SK-N-SH (cell line): ENCODE results near the gene PARS2. TPM values are rescaled to one million over a fixed set of nuclear protein-coding genes. Genes with fewer than 3 reads are reported as not detected.

ENCODE experiments used
- CTCF ChIA-PET: fragments of 300-600, 350-600 bp; formaldehyde crosslinking; extraction: SDS; loops from one replicate; lab custom pipeline; 2021; lab: Yijun Ruan, JAX
- POLR2A ChIA-PET: fragments of 350-600 bp; sonication (Branson Sonifier 250); formaldehyde crosslinking; extraction: SDS; loops from one replicate; lab custom pipeline; 2020; ENCODE audit warnings: antibody characterized with exemption, inconsistent platforms; lab: Yijun Ruan, JAX
- DNase-seq: peaks from one replicate; pipeline ENCODE4 v3.0.0; 2012
- H2AFZ ChIP-seq: fragments of 200-600 bp; sonication (generic); 2 replicates; pipeline ENCODE4 v1.8.1; 2016; ENCODE audit warnings: antibody characterized with exemption, mild to moderate bottlenecking, low read depth
- H3F3A ChIP-seq: fragments of 200-600 bp; sonication (generic); replicated peaks from 2 replicates; pipeline ENCODE3; 2016; ENCODE audit warnings: antibody characterized with exemption, mild to moderate bottlenecking; ENCODE audit not compliant: insufficient read depth
- H3K27ac ChIP-seq, 2 experiments: fragments of 200-500 bp in 1 of 2; fragments of 200-600 bp in 1 of 2; sonication (Bioruptor generic) in 1 of 2; sonication (generic), shearing (Covaris generic) in 1 of 2; 2 replicates each; pipeline versions ENCODE4 v1.5.1 to v1.6.1; 2014 to 2016; ENCODE audit warnings: low read depth in 2 of 2, inconsistent platforms in 1 of 2, low read length in 1 of 2, mild to moderate bottlenecking in 1 of 2, mixed read lengths in 1 of 2
- H3K27me3 ChIP-seq: fragments of 200-600 bp; sonication (generic), shearing (Covaris generic); 2 replicates; pipeline ENCODE4 v1.6.1; 2016; ENCODE audit warnings: mixed run types; ENCODE audit not compliant: insufficient read depth
- H3K36me3 ChIP-seq, 2 experiments: fragments of 200-500 bp in 1 of 2; fragments of 200-600 bp in 1 of 2; sonication (Bioruptor generic) in 1 of 2; sonication (generic) in 1 of 2; replicated peaks in 1 of 2; 2 replicates each; pipeline versions ENCODE3 to v1.5.1; 2014 to 2016; ENCODE audit warnings: low read length in 1 of 2, mild to moderate bottlenecking in 1 of 2; ENCODE audit not compliant: insufficient read depth in 2 of 2, control insufficient read depth in 1 of 2
- H3K4me1 ChIP-seq, 2 experiments: fragments of 200-500 bp in 1 of 2; fragments of 200-600 bp in 1 of 2; sonication (Bioruptor generic) in 1 of 2; sonication (generic), shearing (Covaris generic) in 1 of 2; 2 replicates each; pipeline versions ENCODE4 v1.5.1 to v1.6.1; 2014 to 2016; ENCODE audit warnings: low read depth in 1 of 2, low read length in 1 of 2, mixed run types in 1 of 2; ENCODE audit not compliant: insufficient read depth in 2 of 2, control insufficient read depth in 1 of 2
- H3K4me2 ChIP-seq: fragments of 200-600 bp; sonication (generic), shearing (Covaris generic); 2 replicates; pipeline ENCODE4 v1.6.1; 2017; ENCODE audit warnings: mixed run types
- H3K4me3 ChIP-seq, 2 experiments: fragments of 200-500 bp in 1 of 2; fragments of 200-600 bp in 1 of 2; sonication (Bioruptor generic) in 1 of 2; sonication (generic), shearing (Covaris generic) in 1 of 2; 2 replicates each; pipeline versions ENCODE4 v1.5.1 to v1.8.1; 2014 to 2016; ENCODE audit warnings: low read depth in 2 of 2, inconsistent platforms in 1 of 2, low read length in 1 of 2, mild to moderate bottlenecking in 1 of 2, mixed read lengths in 1 of 2, moderate library complexity in 1 of 2
- H3K79me2 ChIP-seq: fragments of 200-600 bp; sonication (generic); 2 replicates; pipeline ENCODE4 v1.8.1; 2017; ENCODE audit warnings: mild to moderate bottlenecking; ENCODE audit not compliant: insufficient read depth
- H3K9ac ChIP-seq: fragments of 200-600 bp; sonication (generic); 2 replicates; pipeline ENCODE4 v1.6.1; 2017; ENCODE audit warnings: mixed run types
- H3K9me2 ChIP-seq: fragments of 200-600 bp; sonication (generic); 2 replicates; pipeline ENCODE4 v1.6.1; 2017; ENCODE audit warnings: mixed run types
- H3K9me3 ChIP-seq: fragments of 200-600 bp; sonication (generic); 2 replicates; pipeline ENCODE4 v1.6.1; 2017; ENCODE audit warnings: mixed run types, mild to moderate bottlenecking, moderate library complexity
- H4K20me1 ChIP-seq: fragments of 200-600 bp; sonication (generic); 2 replicates; pipeline ENCODE4 v1.6.1; 2017; ENCODE audit warnings: mild to moderate bottlenecking, mixed run types; ENCODE audit not compliant: insufficient read depth
- CHD2 ChIP-seq: fragments of 150-350 bp; IDR thresholded peaks from 2 replicates; pipeline ENCODE4 v1.6.1; 2018; ENCODE audit warnings: low read length; ENCODE audit not compliant: partially characterized antibody
- EP300 ChIP-seq, 2 experiments: IDR thresholded peaks; 2 replicates each; pipeline versions ENCODE4 v1.4.0 to v1.6.1; 2012; ENCODE audit warnings: borderline replicate concordance in 1 of 2, low read depth in 1 of 2, low read length in 1 of 2
- EZH2phosphoT487 ChIP-seq: fragments of 200-600 bp; sonication (generic); IDR thresholded peaks from 2 replicates; pipeline ENCODE4 v1.6.1; 2017; ENCODE audit warnings: low read depth, mixed run types, mild to moderate bottlenecking, antibody characterized with exemption, moderate library complexity, borderline replicate concordance
- JUND ChIP-seq: IDR thresholded peaks from 2 replicates; pipeline ENCODE4 v1.4.0; 2012
- MEF2A ChIP-seq: IDR thresholded peaks from 2 replicates; pipeline ENCODE4 v1.4.0; 2012; ENCODE audit warnings: low read depth, borderline replicate concordance
- NRF1 ChIP-seq: IDR thresholded peaks from 2 replicates; pipeline ENCODE4 v1.6.1; 2012; ENCODE audit warnings: low read depth, mild to moderate bottlenecking, low read length
- PBX3 ChIP-seq: IDR thresholded peaks from 2 replicates; pipeline ENCODE4; 2012
- POLR2AphosphoS5 ChIP-seq: IDR thresholded peaks from 2 replicates; pipeline ENCODE4 v1.6.1; 2012; ENCODE audit warnings: low read depth, low read length
- REST ChIP-seq: IDR thresholded peaks from 2 replicates; pipeline ENCODE4 v1.6.1; 2012; ENCODE audit warnings: mild to moderate bottlenecking, low read depth, low read length, moderate library complexity
- SIN3A ChIP-seq: IDR thresholded peaks from 2 replicates; pipeline ENCODE4 v1.6.1; 2012; ENCODE audit warnings: low read depth, mild to moderate bottlenecking, low read length, moderate library complexity, borderline replicate concordance
- SMC3 ChIP-seq: IDR thresholded peaks from 2 replicates; pipeline ENCODE4 v1.6.1; 2012; ENCODE audit warnings: low read depth, low read length, improper control_type of control experiment
- TAF1 ChIP-seq: IDR thresholded peaks from 2 replicates; pipeline ENCODE4 v1.6.1; 2012; ENCODE audit warnings: low read depth, mild to moderate bottlenecking, low read length, moderate library complexity, borderline replicate concordance
- TEAD4 ChIP-seq: IDR thresholded peaks from 2 replicates; pipeline ENCODE4 v1.4.0; 2012; ENCODE audit warnings: mild to moderate bottlenecking, borderline replicate concordance; ENCODE audit not compliant: insufficient read depth
- USF1 ChIP-seq: IDR thresholded peaks from 2 replicates; pipeline ENCODE4 v1.4.0; 2012; ENCODE audit warnings: low read depth, borderline replicate concordance
- WGBS: methylation state at CpG from one replicate; pipeline ENCODE4 v1.1.6; 2017; ENCODE audit warnings: low lambda C conversion rate; 5-methylcytosine and 5-hydroxymethylcytosine counted together
- polyA plus RNA-seq, 3 experiments: library from polyadenylated mRNA; depleted of rRNA; stranded (reverse); fragments of >200 nt; gene quantifications; 2 replicates each; pipeline ENCODE4 v1.2.3, GENCODE V29; 2012

Gene PARS2
- polyA plus RNA-seq, 1 of the 3 experiments (the other 2 are of a cell fraction), result 3.2 TPM

- Histone ChIP-seq H3K79me2 (no peaks in the 10 kb centered on the region), H3K9me3 (no peaks in the 10 kb centered on the region), H3K27ac (no peak overlapping the region), H4K20me1 (no peaks in the 10 kb centered on the region), H3K27me3 (no peaks in the 10 kb centered on the region), H3K4me1 (peaks cover 0 to 5% of the 10 kb centered on the region in 2 experiments; a peak in 1 of 4 replicates), H3K9me2 (no peaks in the 10 kb centered on the region), H3F3A (no peaks in the 10 kb centered on the region), H2AFZ (no peak overlapping the region), H3K4me2 (no peak overlapping the region), H3K4me3 (no peak overlapping the region), H3K9ac (no peak overlapping the region), H3K36me3 (no peaks in the 10 kb centered on the region)
- TF ChIP-seq EZH2phosphoT487 (no peak), SMC3 (no peak), USF1 (no peak), TAF1 (no peak), EP300 (IDR thresholded peaks at IDR 0.05; ENCODE audit: borderline replicate concordance in 1 of 2, low read depth in 1 of 2, low read length in 1 of 2) (no peak), POLR2AphosphoS5 (no peak), PBX3 (no peak), MEF2A (no peak), TEAD4 (no peak), CHD2 (no peak), JUND (no peak), REST (no peak), NRF1 (no peak), SIN3A (no peak)
- ChIA-PET CTCF (no interaction called here), POLR2A (no interaction called here)
- 54% methylated on average over 3 of the region's 3 CpGs for WGBS
- DNase-seq, result no peak
Measured at GRCh38 chr1:54710434-54710833, 53.9 kb downstream of the PARS2 start.
